Esophagus muscularis mucosa (tissue), 3 donors: ENCODE results near the gene NUP93.

Experiments
- CTCF ChIP-seq, 3 experiments: fragments of 200-600 bp in 2 of 3; fragments of 450-650 bp in 1 of 3; sonication (generic) in 2 of 3; IDR thresholded peaks; one replicate each; pipeline ENCODE4 v1.5.1; 2017 to 2019; ENCODE audit warnings: antibody characterized with exemption in 3 of 3, mild to moderate bottlenecking in 2 of 3, moderate library complexity in 1 of 3
- POLR2A ChIP-seq: fragments of 450-650 bp; IDR thresholded peaks from one replicate; pipeline ENCODE4 v1.6.1; 2017; ENCODE audit warnings: antibody characterized with exemption, moderate library complexity, mild to moderate bottlenecking, low read depth

DNA sequence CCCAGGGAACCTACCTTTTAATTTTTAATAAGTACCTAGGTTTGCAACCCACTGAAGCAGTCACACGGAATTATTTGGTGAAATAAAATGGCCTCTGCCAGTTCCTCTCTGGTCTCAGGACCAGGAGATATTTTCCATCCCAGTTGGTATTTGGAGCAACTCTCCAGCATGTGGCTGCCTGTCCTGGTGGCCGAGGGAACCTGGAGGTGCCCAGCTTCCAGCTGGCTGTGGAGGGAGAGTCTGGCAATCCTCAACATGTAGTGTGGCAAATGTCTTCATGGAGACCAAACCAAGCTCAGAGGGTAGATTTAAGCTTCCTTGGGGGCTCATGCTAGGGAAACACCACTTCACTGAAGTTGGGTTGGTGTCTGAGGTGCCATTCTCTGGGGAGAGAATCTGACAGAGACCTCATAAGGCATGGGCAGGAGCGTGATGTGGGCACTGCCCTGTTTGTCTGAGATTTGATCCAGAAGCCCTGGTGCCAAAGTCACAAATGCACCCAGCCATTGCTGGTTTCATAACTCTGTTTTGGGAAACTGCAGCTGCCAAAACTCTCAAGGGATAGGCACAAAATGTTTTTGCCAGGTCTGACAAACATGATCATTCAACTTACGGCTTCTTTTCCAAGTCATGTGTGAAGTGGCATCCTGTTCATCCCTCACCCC is 44.9 kb upstream of the NUP93 start:
- TF ChIP-seq CTCF (IDR thresholded peaks at IDR 0.05) (no peak), POLR2A (peak; percentile 32)
